GM19043 (cell line): Measurements from ENCODE around the gene MED12L.
A peak's percentile ranks its signal among the peaks of the same experiment; 100 is the strongest.
"Not testable (repeated sequence)": the region's sequence is repeated elsewhere in the genome, so short reads cannot be mapped to it uniquely, and the experiment has no call there.

Experiments
- ATAC-seq: cut with Tn5 transposase; IDR thresholded peaks from one replicate; pipeline ENCODE4 v1.9.1; 2021; ENCODE audit warnings: low read depth; ENCODE audit not compliant: unreplicated experiment

Gene MED12L

GRCh38 chr3:151206201-151206600 lies 120.7 kb downstream of the MED12L start:
- no peak for ATAC-seq

GRCh38 chr3:151209654-151210053 lies 124.2 kb downstream of the MED12L start:
- ATAC-seq, result no peak

GRCh38 chr3:151210676-151211381 lies 125.4 kb downstream of the MED12L start:
- ATAC-seq, result peak; percentile 76

GRCh38 chr3:151213151-151213550 lies 127.7 kb downstream of the MED12L start:
- ATAC-seq, result no peak

- no peak for ATAC-seq
Measured at GRCh38 chr3:151213881-151214280, 128.4 kb downstream of the MED12L start.

GRCh38 chr3:151214459-151214858 lies 129.0 kb downstream of the MED12L start:
- no peak for ATAC-seq

- no peak for ATAC-seq
Measured at GRCh38 chr3:151216641-151217607, 131.5 kb downstream of the MED12L start.

- no peak for ATAC-seq
Measured at GRCh38 chr3:151218136-151218535, 132.7 kb downstream of the MED12L start.

GRCh38 chr3:151219056-151219455 lies 133.6 kb downstream of the MED12L start:
- no peak for ATAC-seq

- ATAC-seq, result no peak
Measured at GRCh38 chr3:151224268-151224866, 138.9 kb downstream of the MED12L start.

- ATAC-seq, result no peak
Measured at GRCh38 chr3:151225040-151225975, 139.8 kb downstream of the MED12L start.

- ATAC-seq, result no peak
Measured at GRCh38 chr3:151226088-151226563, 140.7 kb downstream of the MED12L start.

- no peak for ATAC-seq
Measured at GRCh38 chr3:151226825-151227224, 141.4 kb downstream of the MED12L start.

GRCh38 chr3:151227266-151227806 lies 141.9 kb downstream of the MED12L start:
- peak; percentile 24 for ATAC-seq

GRCh38 chr3:151227807-151228665 lies 142.6 kb downstream of the MED12L start:
- peak; percentile 85 for ATAC-seq

- ATAC-seq, result no peak
Measured at GRCh38 chr3:151228666-151229040, 143.2 kb downstream of the MED12L start.

- ATAC-seq, result no peak
Measured at GRCh38 chr3:151230646-151231045, 145.2 kb downstream of the MED12L start.

- ATAC-seq, result not testable (repeated sequence)
Measured at GRCh38 chr3:151232403-151232802, 146.9 kb downstream of the MED12L start.

- ATAC-seq, result no peak
Measured at GRCh38 chr3:151232991-151233390, 147.5 kb downstream of the MED12L start.
